GM19238 (cell line): ENCODE data around the gene CERS5.
A peak's percentile ranks its signal among the peaks of the same experiment; 100 is the strongest.
"Not testable (repeated sequence)": the region's sequence is repeated elsewhere in the genome, so short reads cannot be mapped to it uniquely, and the experiment has no call there.

Experiments
- DNase-seq: peaks from one replicate; pipeline ENCODE4 v3.0.0; 2011; ENCODE audit warnings: low spot score; ENCODE audit not compliant: insufficient read length

The CERS5 gene

GRCh38 chr12:50103767-50104321, 63.3 kb downstream of the CERS5 start, which contains the start of gene GPD1:
Gene GPD1, plus strand, starts transcription at chr12:50104008. Its CDS starts 43 bp downstream, at chr12:50104051.
- DNase-seq, result no peak

- no peak for DNase-seq
Measured at GRCh38 chr12:50103351-50103750, 63.8 kb downstream of the CERS5 start.

DNA sequence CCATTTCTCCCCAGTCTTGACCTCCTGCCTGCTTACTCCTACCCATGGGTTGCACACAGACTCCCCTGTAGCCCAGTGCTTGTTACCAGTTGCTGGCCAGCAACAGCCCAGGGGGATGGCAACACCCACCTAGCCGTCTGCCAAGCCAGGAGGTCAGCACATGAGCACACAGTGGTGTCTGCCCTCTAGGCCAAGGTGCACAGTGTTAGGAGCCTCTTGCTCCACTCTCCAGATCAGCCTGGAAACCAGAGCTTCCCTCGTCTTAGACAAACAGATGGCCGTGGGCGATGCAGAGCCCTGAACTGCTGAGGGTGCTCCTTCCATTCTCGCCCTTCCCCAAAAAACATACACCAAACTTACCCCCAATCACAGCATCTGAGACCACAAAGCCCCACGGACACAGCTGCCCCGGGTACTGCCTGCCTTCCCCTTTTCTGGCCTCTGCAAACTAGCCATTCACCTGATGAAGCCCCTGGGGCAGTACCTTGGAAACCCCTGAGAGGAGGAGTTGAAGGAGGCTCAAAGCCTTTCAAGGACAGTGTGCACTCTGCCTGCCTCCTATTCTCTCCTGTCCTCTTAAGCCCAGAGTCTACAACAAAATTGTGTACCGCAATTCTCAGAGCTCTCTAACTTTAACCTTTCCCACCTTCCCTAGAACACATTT, 64.4 kb downstream of the CERS5 start:
- no peak for DNase-seq

DNA sequence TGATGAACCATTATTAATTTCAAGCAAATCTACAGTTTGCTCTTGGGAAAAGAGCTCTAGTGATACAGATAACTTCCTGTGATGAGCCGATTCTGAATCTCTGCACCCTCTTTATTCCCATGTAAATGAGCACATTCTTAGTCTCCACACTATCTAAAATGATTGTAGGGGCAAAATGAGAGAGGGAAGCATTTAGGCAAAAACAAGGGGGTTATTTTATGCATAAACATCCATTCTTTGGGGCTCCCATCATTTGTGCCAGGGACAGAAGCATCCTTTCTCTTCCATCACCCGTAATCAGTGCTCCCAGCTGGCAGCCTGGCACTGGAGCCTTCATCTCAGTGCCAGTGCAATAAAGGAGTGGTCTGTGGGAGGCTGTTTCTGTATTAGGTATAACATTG, 65.0 kb downstream of the CERS5 start:
- DNase-seq, result no peak

- DNase-seq, result no peak
Measured at GRCh38 chr12:50101663-50102062, 65.5 kb downstream of the CERS5 start.

DNA sequence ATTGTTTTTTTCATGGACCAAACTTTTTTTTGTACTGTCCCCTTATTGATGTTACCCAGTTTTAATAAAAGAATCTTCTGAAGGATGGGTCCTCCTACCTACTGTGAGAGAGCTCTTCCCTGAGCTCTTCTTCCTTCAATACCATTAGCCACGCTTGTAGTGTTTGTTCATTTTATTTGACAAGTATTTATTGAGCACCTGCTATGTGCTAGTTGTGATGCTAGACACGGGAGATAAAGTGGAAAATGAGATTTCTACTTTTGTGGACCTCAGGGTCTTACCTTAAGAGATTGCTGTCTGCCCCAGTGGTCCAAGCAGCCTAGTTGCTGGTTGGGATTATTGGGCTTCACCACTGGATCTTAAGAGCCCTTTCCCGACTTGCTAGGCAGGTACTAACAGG, 66.6 kb downstream of the CERS5 start:
- DNase-seq, result no peak

DNA sequence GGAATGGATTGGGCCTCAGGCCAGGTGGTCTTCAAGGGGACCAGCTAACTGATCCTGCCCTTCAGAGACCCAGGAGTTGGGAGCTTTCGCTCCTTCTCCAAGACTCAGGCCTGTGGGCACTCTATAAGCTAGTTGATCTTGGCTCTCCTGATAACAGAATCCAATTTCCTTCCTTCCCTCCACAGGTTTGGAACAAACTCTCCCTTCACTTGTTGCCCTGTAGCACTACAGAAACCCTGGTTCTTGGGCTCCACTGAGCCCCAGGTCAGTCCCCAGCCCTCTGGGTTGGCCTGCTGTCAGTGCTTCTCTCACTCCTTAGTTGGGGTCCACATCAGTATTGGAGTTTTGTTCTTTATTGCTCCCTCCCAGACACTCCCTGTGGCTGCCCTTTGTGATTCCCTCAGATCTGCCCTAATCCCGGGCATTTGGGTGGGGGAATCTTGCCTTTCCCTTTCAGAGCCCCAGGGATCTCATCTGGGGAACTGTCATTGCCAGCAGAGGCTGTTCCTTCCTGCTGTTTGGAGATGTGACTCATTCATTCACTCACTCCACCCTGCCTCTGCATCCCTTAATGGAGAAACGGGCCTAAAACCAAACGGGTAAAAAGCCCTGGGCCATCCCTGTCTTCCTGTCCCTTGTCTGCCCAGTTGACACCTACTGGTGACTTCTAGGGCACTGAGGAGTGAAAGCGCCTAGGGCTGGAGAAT, 67.7 kb downstream of the CERS5 start:
- DNase-seq, result no peak

DNA sequence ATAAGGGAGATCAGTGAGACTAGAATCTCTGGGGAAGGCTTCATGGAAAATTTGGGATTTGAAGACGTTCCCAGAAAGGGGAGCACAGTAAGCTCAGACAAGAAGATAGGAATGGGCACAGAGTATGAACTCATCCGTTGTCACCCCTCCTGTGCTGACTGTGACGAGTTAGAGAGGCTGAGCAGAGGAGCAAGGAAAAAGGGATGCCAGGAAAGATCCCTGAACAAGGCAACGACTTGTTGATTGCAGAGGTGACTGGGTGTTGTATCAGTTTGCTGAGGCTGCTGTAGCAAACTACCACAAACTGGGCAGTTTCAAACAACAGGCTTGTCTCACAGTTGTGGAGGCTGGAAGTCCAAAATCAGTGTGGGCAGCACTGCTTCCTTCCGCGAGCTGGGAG, 69.2 kb downstream of the CERS5 start:
- DNase-seq, result no peak

- DNase-seq, result no peak
Measured at GRCh38 chr12:50090391-50090790, 76.8 kb downstream of the CERS5 start.

- no peak for DNase-seq
Measured at GRCh38 chr12:50089730-50090129, 77.4 kb downstream of the CERS5 start.

DNA sequence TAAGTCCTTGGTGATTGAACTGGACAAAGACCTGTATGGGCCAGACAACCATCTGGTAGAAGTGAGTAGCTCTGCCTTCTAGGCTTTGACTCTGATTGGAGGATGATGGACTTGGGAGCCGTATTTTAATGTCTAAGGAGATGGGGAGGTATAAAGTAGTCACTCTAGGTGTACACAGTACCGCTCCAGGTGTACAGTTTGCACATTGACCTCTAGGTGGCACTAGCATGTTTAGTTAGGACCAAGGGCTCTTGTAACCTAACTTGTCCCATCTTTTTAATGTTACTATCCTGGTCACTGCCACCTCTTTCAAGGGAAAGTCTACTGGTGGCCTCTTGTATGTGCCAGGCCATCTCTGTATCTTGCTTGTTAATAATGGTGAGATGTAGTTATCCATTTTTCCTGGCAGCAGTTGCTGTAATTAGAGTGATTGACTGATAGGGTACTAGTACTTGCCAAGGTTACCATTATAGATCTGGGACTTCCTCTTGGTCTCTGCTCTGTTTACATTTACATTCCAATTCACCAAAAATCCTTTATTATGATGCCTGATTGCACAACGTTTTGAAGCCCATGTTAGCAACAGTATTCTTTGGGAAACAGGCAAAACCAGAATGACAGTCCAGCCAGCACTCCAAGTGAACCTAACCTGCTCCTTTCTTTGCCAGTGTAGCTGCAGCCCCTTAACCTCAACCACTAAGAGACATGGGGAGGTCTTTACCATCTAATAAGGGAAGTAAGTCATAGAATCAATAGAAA, 78.4 kb downstream of the CERS5 start:
- DNase-seq, result peak; percentile 52

- no peak for DNase-seq
Measured at GRCh38 chr12:50087995-50088394, 79.2 kb downstream of the CERS5 start.

DNA sequence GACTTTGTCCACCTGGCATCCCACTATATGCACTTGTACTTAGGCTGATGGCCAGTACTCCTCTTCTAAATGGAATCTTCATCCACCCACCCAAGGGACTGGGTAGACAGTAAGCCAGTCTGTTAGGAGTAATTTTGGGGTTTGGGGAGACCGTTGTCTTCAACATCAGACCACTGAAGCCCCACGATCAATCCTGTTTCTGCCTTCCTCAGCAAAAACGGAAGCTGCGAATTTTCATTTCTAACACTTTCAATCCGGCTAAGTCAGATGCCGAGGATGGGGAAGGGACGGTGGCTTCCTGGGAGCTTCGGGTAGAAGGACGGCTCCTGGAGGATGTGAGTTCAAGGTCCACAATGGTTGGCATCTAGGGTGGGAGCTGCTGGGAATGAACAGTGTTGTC, 80.0 kb downstream of the CERS5 start:
- no peak for DNase-seq

- DNase-seq, result no peak
Measured at GRCh38 chr12:50086148-50086547, 81.0 kb downstream of the CERS5 start.

DNA sequence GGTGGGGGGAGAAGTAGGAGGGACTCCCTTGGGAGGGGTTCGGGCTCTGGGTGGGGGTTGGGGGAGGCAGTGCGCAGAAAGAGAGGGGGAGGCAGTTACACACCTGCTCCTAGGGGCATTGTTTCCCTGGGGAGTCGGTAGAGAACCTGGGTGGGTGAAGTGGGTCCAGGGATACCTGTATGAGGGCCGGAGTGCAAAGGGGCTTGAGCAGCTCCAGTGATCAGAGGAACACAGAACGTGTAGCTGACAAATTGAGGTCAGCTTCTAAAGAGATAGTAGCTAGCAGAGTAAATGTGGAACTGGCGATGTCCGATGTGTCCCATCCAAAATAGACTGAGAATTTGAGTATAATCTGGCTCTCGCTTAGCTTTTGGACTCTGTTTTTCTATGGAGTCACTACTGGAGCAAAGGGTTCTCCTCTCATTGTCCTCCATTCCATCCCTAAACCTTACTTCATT, 81.5 kb downstream of the CERS5 start:
- no peak for DNase-seq

DNA sequence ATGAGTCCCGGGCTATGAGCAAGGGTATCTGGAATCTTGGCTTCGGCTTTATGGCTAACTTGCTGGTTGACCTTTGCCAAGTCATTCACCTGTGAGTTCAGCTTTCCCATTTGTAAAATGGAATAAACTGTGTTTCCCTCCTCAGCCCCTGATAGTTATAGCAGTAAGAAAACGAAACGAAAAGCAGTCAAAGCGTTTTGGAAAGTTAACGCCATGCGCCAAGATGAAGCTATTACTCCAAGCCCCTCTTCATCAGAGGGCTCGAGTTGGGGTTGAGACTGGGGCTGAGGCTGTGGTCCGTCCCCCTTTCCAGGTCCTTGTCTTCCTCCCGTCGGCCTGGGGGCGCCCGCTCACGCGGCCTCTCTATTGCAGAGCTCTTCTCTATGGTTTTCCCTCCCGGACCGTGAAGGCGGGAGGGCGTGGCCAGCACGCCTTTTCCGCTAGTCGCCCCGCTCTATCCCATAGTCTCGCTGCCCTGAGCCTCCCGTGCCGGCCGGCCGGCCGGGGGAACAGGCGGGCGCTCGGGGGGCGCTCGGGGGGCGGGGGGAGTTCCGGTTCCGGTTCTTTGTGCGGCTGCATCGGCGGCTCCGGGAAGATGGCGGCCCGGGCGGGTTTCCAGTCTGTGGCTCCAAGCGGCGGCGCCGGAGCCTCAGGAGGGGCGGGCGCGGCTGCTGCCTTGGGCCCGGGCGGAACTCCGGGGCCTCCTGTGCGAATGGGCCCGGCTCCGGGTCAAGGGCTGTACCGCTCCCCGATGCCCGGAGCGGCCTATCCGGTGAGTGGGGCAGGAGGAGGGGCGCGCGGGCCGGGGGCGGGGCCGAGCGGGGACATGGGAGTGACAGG, 82.2 kb downstream of the CERS5 start, which contains the start of gene SMARCD1:
TSS of gene SMARCD1 (plus strand) at position 568 of the 840 bp plus-strand sequence. CDS start at position 596, 28 bp downstream.
- DNase-seq, result peak; percentile 94

- DNase-seq, result not testable (repeated sequence)
Measured at GRCh38 chr12:50084409-50084774, 82.8 kb downstream of the CERS5 start.

- DNase-seq, result no peak
Measured at GRCh38 chr12:50083301-50083700, 83.9 kb downstream of the CERS5 start.

GRCh38 chr12:50082644-50083043, 84.5 kb downstream of the CERS5 start:
- no peak for DNase-seq

DNA sequence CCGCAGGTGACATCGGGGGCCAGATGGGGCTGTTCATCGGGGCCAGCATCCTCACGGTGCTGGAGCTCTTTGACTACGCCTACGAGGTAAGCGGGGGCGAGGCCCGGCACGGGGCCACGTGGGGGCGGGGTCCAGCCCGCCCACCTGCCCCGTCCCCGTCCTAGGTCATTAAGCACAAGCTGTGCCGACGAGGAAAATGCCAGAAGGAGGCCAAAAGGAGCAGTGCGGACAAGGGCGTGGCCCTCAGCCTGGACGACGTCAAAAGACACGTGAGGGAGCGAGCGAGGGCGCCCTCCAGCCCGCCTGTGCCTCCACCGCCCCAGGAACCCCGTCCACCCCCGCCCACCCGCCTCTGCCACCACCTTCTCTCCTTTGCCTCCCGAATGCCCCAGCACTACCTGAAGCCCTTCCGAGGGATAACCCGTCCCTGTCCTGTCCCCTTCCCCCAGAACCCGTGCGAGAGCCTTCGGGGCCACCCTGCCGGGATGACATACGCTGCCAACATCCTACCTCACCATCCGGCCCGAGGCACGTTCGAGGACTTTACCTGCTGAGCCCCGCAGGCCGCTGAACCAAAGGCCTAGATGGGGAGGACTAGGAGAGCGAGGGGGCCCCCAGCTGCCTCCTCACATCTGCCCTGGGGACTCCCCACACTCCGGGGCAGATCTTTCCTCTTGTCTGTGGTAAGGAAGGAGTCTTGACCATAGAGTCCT, 85.9 kb downstream of the CERS5 start:
- no peak for DNase-seq
